Tibial nerve (tissue), 4 donors: ENCODE data around the gene CYP1A2.

Experiments
- EP300 ChIP-seq, 2 donors: sonication (generic); formaldehyde crosslinking; IDR thresholded peaks; one replicate each; pipeline ENCODE4 v1.6.1; 2017; ENCODE audit warnings: antibody characterized with exemption in 2 of 2, mild to moderate bottlenecking in 1 of 2
- POLR2A ChIP-seq, 2 donors: fragments of 450-650 bp; IDR thresholded peaks; one replicate each; pipeline ENCODE4 v1.6.1; 2017; ENCODE audit warnings: antibody characterized with exemption in 2 of 2, mild to moderate bottlenecking in 2 of 2, moderate library complexity in 2 of 2
- TF ChIP-seq, protein P1 (sequence below), 5 experiments: fragments of 200-600 bp in 3 of 5; fragments of 450-650 bp in 2 of 5; sonication (generic) in 3 of 5; IDR thresholded peaks; one replicate each; pipeline ENCODE4 v1.5.1; 2016 to 2019; ENCODE audit warnings: antibody characterized with exemption in 5 of 5, mild to moderate bottlenecking in 3 of 5, moderate library complexity in 2 of 5

DNA sequence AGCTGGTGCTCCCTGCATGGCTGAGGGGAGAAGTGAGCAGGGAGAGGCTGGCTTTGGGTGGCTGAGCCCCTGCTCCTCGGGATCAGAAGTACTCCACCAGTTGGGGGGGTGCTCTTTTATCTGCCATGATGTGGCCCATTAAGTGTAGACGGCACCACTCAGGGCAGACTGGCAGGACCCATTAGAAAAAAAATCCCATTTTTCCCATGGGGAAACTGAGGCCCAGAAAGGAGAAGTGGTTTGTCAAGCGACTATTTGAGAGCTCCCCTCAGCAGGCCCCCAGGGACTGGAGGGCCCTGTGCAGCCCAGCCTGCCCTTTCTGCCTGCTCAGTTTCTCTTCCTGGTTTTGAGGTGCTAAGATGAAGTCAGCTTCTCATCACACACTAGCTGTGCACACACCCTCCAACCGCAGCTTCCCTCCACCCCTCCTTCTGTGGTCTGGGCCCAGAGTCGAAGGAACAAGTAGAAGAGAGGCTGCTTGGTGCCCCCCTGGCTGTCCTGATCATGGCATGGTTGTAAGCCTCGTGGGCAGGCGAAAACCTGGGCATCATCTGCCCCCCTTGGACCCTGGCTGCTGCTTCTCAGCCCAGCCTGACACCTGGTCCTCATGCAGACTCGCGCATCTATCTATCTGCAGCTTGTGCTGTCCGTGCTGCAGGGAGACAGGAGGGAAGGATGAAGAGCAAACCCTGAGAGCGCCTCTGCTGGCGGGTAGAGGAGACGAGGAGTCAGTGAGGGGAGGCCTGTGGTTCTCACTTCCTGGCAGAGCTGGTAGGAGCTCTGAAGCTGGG, 38.8 kb downstream of the CYP1A2 start:
- TF ChIP-seq, protein P1, sequence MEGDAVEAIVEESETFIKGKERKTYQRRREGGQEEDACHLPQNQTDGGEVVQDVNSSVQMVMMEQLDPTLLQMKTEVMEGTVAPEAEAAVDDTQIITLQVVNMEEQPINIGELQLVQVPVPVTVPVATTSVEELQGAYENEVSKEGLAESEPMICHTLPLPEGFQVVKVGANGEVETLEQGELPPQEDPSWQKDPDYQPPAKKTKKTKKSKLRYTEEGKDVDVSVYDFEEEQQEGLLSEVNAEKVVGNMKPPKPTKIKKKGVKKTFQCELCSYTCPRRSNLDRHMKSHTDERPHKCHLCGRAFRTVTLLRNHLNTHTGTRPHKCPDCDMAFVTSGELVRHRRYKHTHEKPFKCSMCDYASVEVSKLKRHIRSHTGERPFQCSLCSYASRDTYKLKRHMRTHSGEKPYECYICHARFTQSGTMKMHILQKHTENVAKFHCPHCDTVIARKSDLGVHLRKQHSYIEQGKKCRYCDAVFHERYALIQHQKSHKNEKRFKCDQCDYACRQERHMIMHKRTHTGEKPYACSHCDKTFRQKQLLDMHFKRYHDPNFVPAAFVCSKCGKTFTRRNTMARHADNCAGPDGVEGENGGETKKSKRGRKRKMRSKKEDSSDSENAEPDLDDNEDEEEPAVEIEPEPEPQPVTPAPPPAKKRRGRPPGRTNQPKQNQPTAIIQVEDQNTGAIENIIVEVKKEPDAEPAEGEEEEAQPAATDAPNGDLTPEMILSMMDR (IDR thresholded peaks at IDR 0.05) = peak; percentile 24 to 48 (median 40)
- TF ChIP-seq POLR2A (IDR thresholded peaks at IDR 0.05) = no peak
- TF ChIP-seq EP300 (IDR thresholded peaks at IDR 0.05) = peak in 1 of 2 donors; percentile 59
